Prostate gland (tissue), 2 donors: ENCODE measurements around the gene RAP1GAP.

Source experiments
- POLR2A ChIP-seq: fragments of 450-650 bp; IDR thresholded peaks from one replicate; pipeline ENCODE4 v1.6.1; 2016; ENCODE audit warnings: antibody characterized with exemption, mild to moderate bottlenecking
- TF ChIP-seq, protein P1 (sequence below), 4 experiments: fragments of 200-600 bp in 2 of 4; fragments of 450-650 bp in 2 of 4; sonication (generic) in 2 of 4; IDR thresholded peaks; 1 replicate in 3 of 4; 2 replicates in 1 of 4; pipeline ENCODE4 v1.5.1; 2016 to 2019; ENCODE audit warnings: antibody characterized with exemption in 4 of 4, mild to moderate bottlenecking in 2 of 4, moderate library complexity in 2 of 4

GRCh38 chr1:21657456-21658190, 11.5 kb downstream of the RAP1GAP start:
- TF ChIP-seq, protein P1, sequence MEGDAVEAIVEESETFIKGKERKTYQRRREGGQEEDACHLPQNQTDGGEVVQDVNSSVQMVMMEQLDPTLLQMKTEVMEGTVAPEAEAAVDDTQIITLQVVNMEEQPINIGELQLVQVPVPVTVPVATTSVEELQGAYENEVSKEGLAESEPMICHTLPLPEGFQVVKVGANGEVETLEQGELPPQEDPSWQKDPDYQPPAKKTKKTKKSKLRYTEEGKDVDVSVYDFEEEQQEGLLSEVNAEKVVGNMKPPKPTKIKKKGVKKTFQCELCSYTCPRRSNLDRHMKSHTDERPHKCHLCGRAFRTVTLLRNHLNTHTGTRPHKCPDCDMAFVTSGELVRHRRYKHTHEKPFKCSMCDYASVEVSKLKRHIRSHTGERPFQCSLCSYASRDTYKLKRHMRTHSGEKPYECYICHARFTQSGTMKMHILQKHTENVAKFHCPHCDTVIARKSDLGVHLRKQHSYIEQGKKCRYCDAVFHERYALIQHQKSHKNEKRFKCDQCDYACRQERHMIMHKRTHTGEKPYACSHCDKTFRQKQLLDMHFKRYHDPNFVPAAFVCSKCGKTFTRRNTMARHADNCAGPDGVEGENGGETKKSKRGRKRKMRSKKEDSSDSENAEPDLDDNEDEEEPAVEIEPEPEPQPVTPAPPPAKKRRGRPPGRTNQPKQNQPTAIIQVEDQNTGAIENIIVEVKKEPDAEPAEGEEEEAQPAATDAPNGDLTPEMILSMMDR (IDR thresholded peaks at IDR 0.05) = no peak
- no peak for TF ChIP-seq POLR2A
